GM19372 (cell line): ENCODE data around the gene RABGGTA.

Experiments
- ATAC-seq: cut with Tn5 transposase; IDR thresholded peaks from one replicate; pipeline ENCODE4 v1.9.1; 2021; ENCODE audit warnings: mild to moderate bottlenecking, low read depth, moderate library complexity; ENCODE audit not compliant: unreplicated experiment

Gene RABGGTA

GRCh38 chr14:24304019-24304387 lies 32.6 kb upstream of the RABGGTA start:
- ATAC-seq, result no peak

DNA sequence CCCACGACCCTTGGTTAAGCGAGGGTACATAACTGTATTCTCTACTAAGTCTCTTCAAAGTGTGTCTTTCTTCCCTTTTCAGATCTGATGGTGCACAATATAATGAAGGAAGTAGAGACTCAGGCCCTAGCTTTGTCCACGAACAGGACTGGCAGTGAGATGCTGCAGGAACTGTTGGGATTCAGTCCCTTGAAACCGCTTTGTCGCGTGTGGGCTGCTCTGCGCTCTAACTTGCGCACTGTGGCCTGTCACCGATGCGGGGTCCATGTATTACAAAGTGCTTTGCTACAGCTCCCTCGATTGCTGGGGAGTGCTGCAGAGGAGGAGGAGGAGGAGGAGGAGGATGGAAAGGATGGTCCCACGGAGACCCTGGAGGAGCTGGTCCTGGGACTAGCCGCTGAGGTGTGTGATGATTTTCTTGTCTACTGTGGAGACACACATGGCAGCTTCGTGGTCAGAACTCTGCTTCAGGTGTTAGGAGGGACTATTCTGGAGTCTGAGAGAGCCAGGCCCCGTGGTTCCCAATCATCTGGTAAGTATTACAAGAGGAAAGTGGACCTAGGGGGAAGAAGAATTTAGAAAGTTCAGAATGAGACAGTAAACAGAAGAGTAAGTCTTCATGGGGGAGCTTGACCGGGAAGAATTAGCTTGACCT lies 29.1 kb upstream of the RABGGTA start:
- no peak for ATAC-seq

- ATAC-seq, result peak; percentile 73
Measured at GRCh38 chr14:24299255-24300191, 28.1 kb upstream of the RABGGTA start, which contains the start of the genes DHRS1 and NOP9. Gene DHRS1 (minus strand): TSS chr14:24299780. CDS start chr14:24299106, 674 bp downstream. Gene NOP9 (plus strand): TSS chr14:24299850. CDS start chr14:24299955, 105 bp downstream.

DNA sequence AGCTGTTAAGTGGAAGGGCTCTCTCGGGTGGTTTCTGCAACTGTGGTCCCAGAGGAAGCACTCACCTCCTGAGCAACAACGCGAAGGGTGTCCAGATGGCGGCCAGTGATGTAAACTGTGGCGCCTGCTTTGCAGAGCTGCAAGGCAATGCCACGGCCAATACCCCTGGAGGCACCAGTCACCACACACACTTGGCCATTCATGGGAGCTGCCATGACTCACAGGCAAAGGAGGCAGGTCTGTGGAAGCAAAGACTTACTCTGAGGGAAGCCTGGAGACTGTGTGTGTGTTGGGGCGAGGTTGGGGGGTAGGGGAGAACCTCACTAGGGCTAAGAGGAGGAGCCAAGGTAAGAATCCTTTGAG lies 27.5 kb upstream of the RABGGTA start:
- no peak for ATAC-seq

- no peak for ATAC-seq
Measured at GRCh38 chr14:24297190-24297964, 26.0 kb upstream of the RABGGTA start.

- no peak for ATAC-seq
Measured at GRCh38 chr14:24296341-24297157, 25.2 kb upstream of the RABGGTA start.

DNA sequence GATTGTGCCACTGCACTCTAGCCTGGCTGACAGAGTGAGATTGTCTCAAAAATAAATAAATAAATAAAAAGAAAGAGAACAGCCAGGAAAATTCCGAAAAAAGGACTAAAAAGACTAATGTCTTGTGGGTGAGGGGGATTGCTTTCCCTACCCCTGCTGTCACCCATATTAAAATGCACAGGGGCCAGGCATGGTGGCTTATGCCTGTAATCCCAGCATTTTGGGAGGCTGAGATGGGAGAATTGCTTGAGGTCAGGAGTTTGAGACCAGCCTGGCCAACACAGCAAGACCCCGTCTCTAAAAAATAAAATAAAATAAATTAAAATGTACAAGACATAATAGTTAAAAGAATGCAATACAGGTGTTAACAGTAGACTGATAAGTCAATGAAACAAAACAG lies 22.1 kb upstream of the RABGGTA start:
- ATAC-seq, result no peak

GRCh38 chr14:24292118-24292807 lies 20.9 kb upstream of the RABGGTA start:
- no peak for ATAC-seq

GRCh38 chr14:24291446-24292117 lies 20.2 kb upstream of the RABGGTA start:
- ATAC-seq, result no peak

DNA sequence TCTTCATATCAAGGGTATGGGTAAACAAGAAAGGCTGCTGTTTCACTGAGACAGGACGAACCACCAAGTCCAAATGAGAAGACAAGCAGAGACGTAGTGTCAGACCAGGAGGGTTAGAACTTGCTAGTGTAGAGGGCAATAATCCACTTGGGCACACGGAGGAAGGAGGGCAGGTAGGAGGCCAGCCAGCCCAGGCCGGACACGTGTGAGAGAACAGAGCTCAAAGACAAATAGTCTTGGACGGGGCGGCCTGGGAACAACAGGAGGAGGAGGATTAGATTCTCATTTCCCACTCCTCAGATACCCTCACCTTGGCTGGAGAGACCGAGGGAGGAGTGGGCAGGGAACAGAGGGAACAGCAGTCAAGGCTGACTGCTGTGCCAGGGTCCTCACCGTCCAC lies 19.3 kb upstream of the RABGGTA start:
- ATAC-seq, result no peak

- no peak for ATAC-seq
Measured at GRCh38 chr14:24289649-24290280, 18.4 kb upstream of the RABGGTA start.

- ATAC-seq, result no peak
Measured at GRCh38 chr14:24286996-24287395, 15.6 kb upstream of the RABGGTA start.

GRCh38 chr14:24285351-24285750 lies 14.0 kb upstream of the RABGGTA start:
- ATAC-seq, result no peak

DNA sequence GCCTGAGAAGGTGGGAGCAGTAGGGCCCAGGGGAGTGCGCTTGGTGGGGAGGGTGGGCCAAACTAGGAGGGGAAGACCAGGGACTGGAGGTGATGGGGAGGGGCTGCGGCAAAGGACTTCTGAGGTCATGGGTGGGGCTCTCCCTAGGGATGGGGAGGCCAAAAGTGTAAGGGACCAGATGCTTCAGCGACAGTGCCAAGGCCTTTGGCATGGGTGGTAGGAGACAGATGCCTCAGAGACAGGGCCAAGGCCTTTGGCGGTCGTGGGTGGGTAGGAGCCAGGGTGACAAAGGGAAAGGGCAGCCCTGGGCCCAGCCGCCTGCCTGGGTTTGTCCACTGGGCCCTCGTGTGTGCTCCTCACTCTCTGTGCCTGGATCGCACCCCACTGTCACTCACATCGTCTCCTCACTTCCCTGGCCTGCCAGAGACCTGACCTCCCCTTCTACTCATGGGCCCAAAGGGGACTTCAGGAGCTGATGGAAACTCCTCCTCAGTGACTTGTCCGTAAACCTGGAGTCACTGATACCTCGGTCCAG lies 13.2 kb upstream of the RABGGTA start:
- no peak for ATAC-seq

GRCh38 chr14:24283796-24284460 lies 12.5 kb upstream of the RABGGTA start:
- no peak for ATAC-seq

DNA sequence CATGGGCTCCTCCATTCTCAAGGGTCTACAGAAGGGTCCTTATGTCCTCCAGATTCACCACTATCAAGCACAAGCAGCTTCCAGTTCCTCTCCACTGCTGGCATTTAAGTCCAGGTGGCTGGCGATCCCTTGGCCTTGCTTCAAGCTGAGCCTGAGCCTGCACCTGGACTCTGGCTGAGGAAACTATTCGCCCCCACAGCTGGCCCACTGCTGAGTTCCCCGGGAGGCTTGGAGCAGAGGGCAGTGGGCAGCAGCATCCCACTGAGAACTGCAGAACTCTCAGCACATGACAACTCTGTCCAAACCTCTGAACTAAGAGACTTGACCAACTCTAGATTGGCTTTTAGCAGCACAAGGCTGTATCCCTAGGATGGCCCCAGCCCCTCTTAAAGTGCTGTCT lies 11.3 kb upstream of the RABGGTA start:
- ATAC-seq, result no peak

- no peak for ATAC-seq
Measured at GRCh38 chr14:24281636-24282035, 10.2 kb upstream of the RABGGTA start.
